GM19023 (cell line): ENCODE results near the gene KRTAP2-2.
"Not testable (repeated sequence)": the region's sequence is repeated elsewhere in the genome, so short reads cannot be mapped to it uniquely, and the experiment has no call there.

Experiments
- ATAC-seq: cut with Tn5 transposase; IDR thresholded peaks from one replicate; pipeline ENCODE4 v1.9.1; 2021; ENCODE audit warnings: mild to moderate bottlenecking, moderate library complexity; ENCODE audit not compliant: unreplicated experiment

The KRTAP2-2 gene

GRCh38 chr17:41055130-41055529 is at the start of gene KRTAP2-2:
KRTAP2-2 (minus strand) TSS chr17:41055230; CDS start chr17:41055211, 19 bp downstream.
- not testable (repeated sequence) for ATAC-seq

- ATAC-seq: not testable (repeated sequence)
These were observed 49.5 kb upstream of the KRTAP2-2 start for GRCh38 chr17:41104386-41105038.

- ATAC-seq: no peak
These were observed 48.9 kb upstream of the KRTAP2-2 start for GRCh38 chr17:41103896-41104295.

GRCh38 chr17:41101586-41102259 is 46.7 kb upstream of the KRTAP2-2 start, which contains the start of gene KRTAP4-16:
KRTAP4-16 (minus strand) TSS chr17:41102209; CDS start chr17:41102209, 0 bp downstream.
- ATAC-seq: no peak

GRCh38 chr17:41099682-41100480 is 44.9 kb upstream of the KRTAP2-2 start:
- ATAC-seq: not testable (repeated sequence)

GRCh38 chr17:41098481-41098880 is 43.5 kb upstream of the KRTAP2-2 start:
- ATAC-seq: no peak

GRCh38 chr17:41098042-41098441 is 43.0 kb upstream of the KRTAP2-2 start, which contains the start of gene KRTAP4-8:
KRTAP4-8 (minus strand) TSS chr17:41098142; CDS start chr17:41098084, 58 bp downstream.
- ATAC-seq: no peak

GRCh38 chr17:41096055-41096454 is 41.0 kb upstream of the KRTAP2-2 start:
- no peak for ATAC-seq

- not testable (repeated sequence) for ATAC-seq
These were observed 33.8 kb upstream of the KRTAP2-2 start for GRCh38 chr17:41088760-41089352.

- ATAC-seq: not testable (repeated sequence)
These were observed 29.2 kb upstream of the KRTAP2-2 start, which contains the start of gene KRTAP4-7 for GRCh38 chr17:41084100-41084856. KRTAP4-7 (plus strand) TSS chr17:41084150; CDS start chr17:41084207, 57 bp downstream.

GRCh38 chr17:41083427-41083826 is 28.4 kb upstream of the KRTAP2-2 start:
- not testable (repeated sequence) for ATAC-seq

GRCh38 chr17:41082626-41083025 is 27.6 kb upstream of the KRTAP2-2 start:
- no peak for ATAC-seq

- ATAC-seq: no peak
These were observed 21.8 kb upstream of the KRTAP2-2 start for GRCh38 chr17:41076788-41077187.

- ATAC-seq: no peak
These were observed 18.6 kb upstream of the KRTAP2-2 start for GRCh38 chr17:41073676-41074075.

- ATAC-seq: no peak
These were observed 16.8 kb upstream of the KRTAP2-2 start for GRCh38 chr17:41071606-41072360.

- ATAC-seq: no peak
These were observed 14.0 kb upstream of the KRTAP2-2 start for GRCh38 chr17:41069031-41069430.

GRCh38 chr17:41067281-41067680 is 12.3 kb upstream of the KRTAP2-2 start:
- no peak for ATAC-seq

- no peak for ATAC-seq
These were observed 11.0 kb upstream of the KRTAP2-2 start, which contains the start of gene KRTAP2-4 for GRCh38 chr17:41065829-41066624. KRTAP2-4 (minus strand) TSS chr17:41065879; CDS start chr17:41065845, 34 bp downstream.
